ENCODE results near the gene TBX1.

The TBX1 gene

GRCh38 chr22:19770349-19771220 lies 10.0 kb downstream of the TBX1 start:
- no peaks in the 10 kb centered on the region for H3K36me3 ChIP-seq (ENCODE audit: insufficient read depth)
- H3K4me2 ChIP-seq, result no peak overlapping the region
- TF ChIP-seq CTCF (conservative IDR thresholded peaks at IDR 0.05; ENCODE audit: low read depth, low read length), result no peak
- H2AFZ ChIP-seq (ENCODE audit: low read depth), result no peak overlapping the region
- H3K79me2 ChIP-seq (ENCODE audit: insufficient read depth, low read depth), result no peaks in the 10 kb centered on the region
- no peaks in the 10 kb centered on the region for H3K4me1 ChIP-seq (ENCODE audit: low read depth, poor library complexity, severe bottlenecking)
- no peak overlapping the region for H3K9ac ChIP-seq
- no peak overlapping the region for H3K27ac ChIP-seq
- no peaks in the 10 kb centered on the region for H4K20me1 ChIP-seq (ENCODE audit: insufficient read depth)
- peaks cover 68% of the 10 kb centered on the region for H3K27me3 ChIP-seq (ENCODE audit: insufficient read depth, low read depth)
- no peak overlapping the region for H3K4me3 ChIP-seq (IDR thresholded peaks at IDR 0.05; ENCODE audit: insufficient read depth, low read depth, low read length)

- H3K9ac ChIP-seq, result no peak overlapping the region
- H3K27me3 ChIP-seq (ENCODE audit: insufficient read depth, low read depth), result peaks cover 61% of the 10 kb centered on the region
- no peaks in the 10 kb centered on the region for H4K20me1 ChIP-seq (ENCODE audit: insufficient read depth)
- no peak overlapping the region for H2AFZ ChIP-seq (ENCODE audit: low read depth)
- no peak overlapping the region for H3K27ac ChIP-seq
- no peaks in the 10 kb centered on the region for H3K4me1 ChIP-seq (ENCODE audit: low read depth, poor library complexity, severe bottlenecking)
- H3K79me2 ChIP-seq (ENCODE audit: insufficient read depth, low read depth), result no peaks in the 10 kb centered on the region
- no peak for TF ChIP-seq CTCF (conservative IDR thresholded peaks at IDR 0.05; ENCODE audit: low read depth, low read length)
- H3K4me2 ChIP-seq, result no peak overlapping the region
- H3K36me3 ChIP-seq (ENCODE audit: insufficient read depth), result no peaks in the 10 kb centered on the region
- no peak overlapping the region for H3K4me3 ChIP-seq (IDR thresholded peaks at IDR 0.05; ENCODE audit: insufficient read depth, low read depth, low read length)
Observed at GRCh38 chr22:19772422-19772672, 11.8 kb downstream of the TBX1 start.

GRCh38 chr22:19772673-19773469 lies 12.3 kb downstream of the TBX1 start:
- Histone ChIP-seq H2AFZ (ENCODE audit: low read depth) (no peak overlapping the region), H3K9ac (no peak overlapping the region), H3K27me3 (ENCODE audit: insufficient read depth, low read depth) (peaks cover 56% of the 10 kb centered on the region), H3K79me2 (ENCODE audit: insufficient read depth, low read depth) (no peaks in the 10 kb centered on the region), H3K4me1 (ENCODE audit: low read depth, poor library complexity, severe bottlenecking) (no peaks in the 10 kb centered on the region), H4K20me1 (ENCODE audit: insufficient read depth) (no peaks in the 10 kb centered on the region), H3K27ac (no peak overlapping the region), H3K4me2 (no peak overlapping the region), H3K36me3 (ENCODE audit: insufficient read depth) (no peaks in the 10 kb centered on the region), H3K4me3 (IDR thresholded peaks at IDR 0.05; ENCODE audit: insufficient read depth, low read depth, low read length) (no peak overlapping the region)
- TF ChIP-seq CTCF (conservative IDR thresholded peaks at IDR 0.05; ENCODE audit: low read depth, low read length), result no peak

GRCh38 chr22:19773470-19774040 lies 13.0 kb downstream of the TBX1 start:
- no peak overlapping the region for H3K4me3 ChIP-seq (IDR thresholded peaks at IDR 0.05; ENCODE audit: insufficient read depth, low read depth, low read length)
- peaks cover 49% of the 10 kb centered on the region for H3K27me3 ChIP-seq (ENCODE audit: insufficient read depth, low read depth)
- no peak overlapping the region for H3K4me2 ChIP-seq
- no peak overlapping the region for H2AFZ ChIP-seq (ENCODE audit: low read depth)
- H3K79me2 ChIP-seq (ENCODE audit: insufficient read depth, low read depth), result no peaks in the 10 kb centered on the region
- no peaks in the 10 kb centered on the region for H3K4me1 ChIP-seq (ENCODE audit: low read depth, poor library complexity, severe bottlenecking)
- H3K36me3 ChIP-seq (ENCODE audit: insufficient read depth), result no peaks in the 10 kb centered on the region
- no peak overlapping the region for H3K27ac ChIP-seq
- no peaks in the 10 kb centered on the region for H4K20me1 ChIP-seq (ENCODE audit: insufficient read depth)
- H3K9ac ChIP-seq, result no peak overlapping the region
- TF ChIP-seq CTCF (conservative IDR thresholded peaks at IDR 0.05; ENCODE audit: low read depth, low read length), result no peak
